DMS114 treated with DMSO at 0.1 percent for 48 hours (cell line): Measurements from ENCODE around the gene SCARB2.
"Not testable (repeated sequence)": the region's sequence is repeated elsewhere in the genome, so short reads cannot be mapped to it uniquely, and the experiment has no call there.

ENCODE experiments used
- DNase-seq: peaks from one replicate; lab custom pipeline; 2025; ENCODE audit not compliant: unreplicated experiment; lab: John Stamatoyannopoulos, UW

Gene SCARB2, protein sequence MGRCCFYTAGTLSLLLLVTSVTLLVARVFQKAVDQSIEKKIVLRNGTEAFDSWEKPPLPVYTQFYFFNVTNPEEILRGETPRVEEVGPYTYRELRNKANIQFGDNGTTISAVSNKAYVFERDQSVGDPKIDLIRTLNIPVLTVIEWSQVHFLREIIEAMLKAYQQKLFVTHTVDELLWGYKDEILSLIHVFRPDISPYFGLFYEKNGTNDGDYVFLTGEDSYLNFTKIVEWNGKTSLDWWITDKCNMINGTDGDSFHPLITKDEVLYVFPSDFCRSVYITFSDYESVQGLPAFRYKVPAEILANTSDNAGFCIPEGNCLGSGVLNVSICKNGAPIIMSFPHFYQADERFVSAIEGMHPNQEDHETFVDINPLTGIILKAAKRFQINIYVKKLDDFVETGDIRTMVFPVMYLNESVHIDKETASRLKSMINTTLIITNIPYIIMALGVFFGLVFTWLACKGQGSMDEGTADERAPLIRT

DNA sequence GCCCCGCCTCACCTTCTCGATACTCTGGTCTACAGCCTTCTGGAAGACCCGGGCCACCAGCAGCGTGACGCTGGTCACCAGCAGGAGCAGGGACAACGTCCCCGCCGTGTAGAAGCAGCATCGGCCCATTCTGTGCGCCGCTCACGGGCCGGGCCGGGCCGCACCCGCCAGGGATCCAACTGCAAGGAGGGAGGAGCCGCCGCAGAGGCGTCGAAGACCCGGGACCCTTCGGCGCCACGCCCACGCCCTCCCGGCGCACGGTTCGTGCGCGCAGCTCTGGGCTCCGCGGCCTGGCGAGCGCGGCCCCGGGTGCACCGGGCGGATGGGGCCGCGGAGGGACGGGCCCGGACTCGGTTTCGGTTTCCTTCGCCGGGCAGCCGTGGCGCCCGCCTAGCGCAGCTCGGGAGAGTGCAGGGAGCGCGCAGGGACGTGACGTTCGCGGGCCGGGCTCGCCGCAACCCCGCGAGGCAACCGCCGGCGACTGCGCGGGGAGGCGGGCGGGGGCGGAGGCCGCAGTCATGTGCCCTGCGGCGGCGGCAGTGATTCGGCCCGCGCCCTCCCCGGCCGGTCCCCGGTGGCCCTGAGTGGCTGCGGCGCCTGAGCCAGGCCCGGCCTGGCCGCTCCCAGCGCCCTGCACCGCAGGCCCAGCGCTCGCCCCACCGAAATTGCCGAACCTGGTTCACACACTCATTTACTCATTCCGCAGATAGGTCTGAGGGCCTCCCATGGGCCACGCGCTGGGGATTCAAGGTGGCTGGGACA is at the start of gene SCARB2:
Gene SCARB2, minus strand, starts transcription at position 410 of the 762 bp plus-strand sequence. Its CDS starts 281 bp downstream, at position 129.
- peak; percentile 28 for DNase-seq

DNA sequence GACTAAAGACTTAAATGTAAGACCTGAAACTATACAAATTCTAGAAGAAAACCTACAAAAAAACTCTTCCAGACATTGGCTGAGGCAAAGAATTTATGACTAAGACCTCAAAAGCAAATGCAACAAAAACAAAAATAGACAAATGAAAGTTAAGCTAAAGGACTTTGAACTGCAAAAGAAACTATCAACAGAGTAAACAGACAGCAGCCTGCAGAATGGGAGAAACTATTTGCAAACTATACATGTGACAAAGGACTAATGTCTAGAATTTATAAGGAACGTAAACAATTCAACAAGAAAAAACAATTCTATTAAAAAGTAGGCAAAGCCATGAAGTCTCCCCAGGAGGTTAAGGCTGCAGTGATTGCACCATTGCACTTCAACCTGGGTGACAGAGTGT is 46.9 kb upstream of the SCARB2 start:
- DNase-seq: no peak

DNA sequence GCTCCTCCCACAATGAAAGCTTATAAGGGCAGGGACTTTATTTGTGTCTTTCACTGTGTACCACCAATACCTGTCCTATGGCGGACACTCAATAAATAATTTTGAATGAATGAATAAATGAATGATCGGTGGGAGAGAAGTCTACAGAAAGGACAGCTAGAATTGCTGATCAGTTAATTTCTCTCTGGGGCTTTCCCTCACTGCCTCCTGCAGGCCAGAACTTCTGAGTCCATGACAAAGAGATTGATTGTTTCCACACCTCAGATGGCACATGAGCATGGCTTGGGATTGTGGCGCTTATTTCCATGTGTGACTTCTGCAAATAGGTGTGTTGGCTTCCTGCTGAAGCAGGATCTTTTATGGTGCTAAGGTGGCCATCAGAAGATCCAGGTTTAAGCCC is 44.2 kb upstream of the SCARB2 start:
- DNase-seq: no peak

DNA sequence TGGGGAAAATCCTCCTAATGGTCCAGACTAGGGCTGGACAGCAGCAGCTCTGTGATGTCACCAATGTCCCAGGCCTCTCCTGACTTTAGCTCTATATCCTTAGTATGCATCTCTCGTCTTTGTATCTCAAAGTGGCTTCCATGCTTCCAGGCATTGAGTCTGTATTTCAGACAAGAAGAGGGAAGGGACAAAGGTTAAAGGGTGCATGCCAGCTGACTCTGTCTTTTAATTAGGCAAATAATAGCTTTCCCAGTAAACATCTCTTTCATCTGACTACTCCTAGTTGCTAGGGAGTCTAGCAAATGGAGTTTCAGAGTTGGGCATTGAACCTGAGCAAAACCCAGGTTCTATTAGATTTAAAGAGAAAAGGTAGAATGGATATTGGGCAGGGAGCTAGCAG is 43.3 kb upstream of the SCARB2 start:
- DNase-seq: no peak

DNA sequence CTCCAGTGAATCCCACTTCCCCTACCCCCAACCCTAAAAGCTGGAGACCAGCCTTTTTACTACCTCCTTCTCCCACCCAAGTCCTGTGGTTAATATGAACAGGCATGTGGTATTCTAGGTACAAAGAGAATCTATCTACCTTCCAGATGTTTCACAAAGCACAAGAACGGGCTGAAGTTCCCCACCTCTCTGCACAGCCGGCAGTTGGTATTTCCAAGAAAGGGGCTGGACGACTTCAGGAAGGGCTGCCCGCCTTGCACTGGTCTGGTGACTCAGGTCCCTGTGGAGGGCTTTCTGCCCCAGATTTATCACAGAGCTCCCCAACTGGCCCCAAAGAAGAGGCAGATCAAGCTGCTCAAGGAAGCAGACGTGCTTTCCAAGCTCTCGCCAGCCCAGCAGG is 42.4 kb upstream of the SCARB2 start:
- DNase-seq: no peak

DNA sequence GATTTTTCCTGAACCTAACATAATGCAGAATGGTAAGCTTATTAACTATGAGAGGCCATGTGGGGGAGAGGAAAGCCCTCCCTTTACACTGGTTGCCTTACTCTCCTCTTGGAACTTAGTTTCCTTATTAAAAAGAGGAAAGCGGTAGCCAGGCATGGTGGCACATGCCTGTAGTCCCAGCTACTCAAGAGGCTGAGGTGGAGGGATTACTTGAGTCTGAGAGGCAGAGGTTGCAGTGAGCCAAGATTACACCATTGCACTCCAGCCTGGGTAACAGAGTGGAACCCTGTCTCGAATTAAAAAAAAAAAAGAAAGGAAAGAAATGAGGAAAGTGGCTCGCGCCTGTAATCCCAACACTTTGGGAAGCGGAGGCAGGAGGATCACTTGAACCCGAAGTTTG is 39.9 kb upstream of the SCARB2 start:
- DNase-seq: no peak

DNA sequence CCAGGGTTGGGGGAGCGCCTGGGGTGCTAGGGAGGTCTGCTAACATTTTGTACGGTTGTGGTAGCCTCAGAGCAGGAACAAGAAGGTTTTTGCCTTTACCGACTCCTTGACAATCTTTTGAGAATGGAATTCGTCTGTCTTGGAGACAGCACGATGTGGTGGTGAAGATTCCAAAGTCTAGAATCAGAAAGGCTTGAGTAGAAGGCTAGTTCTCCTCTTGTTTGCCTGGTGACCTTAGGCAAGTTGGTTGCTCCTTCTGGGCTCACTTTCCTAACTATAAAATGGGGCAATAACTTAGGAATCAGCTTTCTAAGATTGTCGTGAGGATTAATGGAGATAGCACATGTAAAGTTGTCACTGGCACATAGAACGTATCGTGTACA is 38.6 kb upstream of the SCARB2 start:
- no peak for DNase-seq

DNA sequence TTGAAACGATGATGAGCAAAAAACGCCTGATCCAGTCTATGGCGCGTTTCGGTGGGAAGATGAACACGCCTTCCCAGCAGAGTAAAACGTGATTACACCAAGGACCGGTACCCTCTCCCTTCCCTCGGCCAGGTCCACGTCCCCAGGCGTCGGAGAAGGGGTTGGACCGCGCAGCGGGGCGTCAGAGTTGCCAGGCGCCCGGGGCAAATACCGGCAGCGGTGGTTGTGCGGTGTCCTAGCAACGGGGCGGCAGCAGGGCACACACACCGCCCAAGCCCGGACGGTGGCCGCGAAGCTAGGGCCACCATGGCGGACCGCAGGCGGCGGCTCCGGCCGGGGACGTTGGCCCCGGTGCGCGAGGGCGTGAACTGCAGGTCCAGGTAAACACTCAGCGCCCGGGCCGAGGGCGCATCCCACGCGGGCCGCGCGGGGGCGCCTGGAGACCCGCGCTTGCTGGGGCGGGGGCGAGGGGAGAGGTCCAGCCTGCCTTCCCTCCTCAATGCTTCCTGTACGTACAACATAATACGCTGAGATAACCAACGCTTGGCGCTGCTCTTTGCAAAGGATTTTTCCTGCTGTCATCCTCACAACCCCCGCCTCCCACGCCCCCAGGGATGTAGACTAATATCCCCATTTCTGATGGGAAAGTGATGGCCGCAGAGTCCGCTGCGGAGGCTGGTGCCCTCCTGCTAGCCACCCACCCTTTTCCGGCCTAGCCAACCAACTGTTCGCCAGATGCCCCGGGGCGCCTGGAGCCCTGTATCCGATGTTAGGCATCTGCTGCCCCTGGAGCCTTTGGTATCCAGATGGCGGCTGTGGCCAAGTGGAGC is 38.0 kb upstream of the SCARB2 start, which contains the start of gene FAM47E:
Gene FAM47E, plus strand, starts transcription at position 281 of the 830 bp plus-strand sequence. Its CDS starts 26 bp downstream, at position 307.
- DNase-seq: peak; percentile 2

DNA sequence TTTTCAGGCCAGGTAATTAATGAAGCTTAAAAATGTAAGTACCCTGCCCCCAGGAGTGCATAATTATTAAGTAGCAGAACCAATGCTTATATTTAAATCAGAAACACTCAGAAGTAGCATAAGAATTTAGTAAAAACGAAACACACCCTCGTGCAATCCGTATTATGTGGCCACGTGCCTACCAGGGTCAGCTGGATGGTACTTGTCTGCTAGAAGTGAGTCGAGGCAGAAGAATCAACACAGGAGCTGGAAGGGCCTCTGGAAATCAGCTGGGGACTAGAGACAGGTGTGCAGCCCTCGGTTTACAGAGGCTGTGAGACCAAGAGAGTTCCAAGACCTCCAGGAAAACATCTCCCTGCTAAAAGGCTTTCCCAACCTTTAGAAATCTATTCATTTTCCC is 37.3 kb upstream of the SCARB2 start:
- DNase-seq: no peak

DNA sequence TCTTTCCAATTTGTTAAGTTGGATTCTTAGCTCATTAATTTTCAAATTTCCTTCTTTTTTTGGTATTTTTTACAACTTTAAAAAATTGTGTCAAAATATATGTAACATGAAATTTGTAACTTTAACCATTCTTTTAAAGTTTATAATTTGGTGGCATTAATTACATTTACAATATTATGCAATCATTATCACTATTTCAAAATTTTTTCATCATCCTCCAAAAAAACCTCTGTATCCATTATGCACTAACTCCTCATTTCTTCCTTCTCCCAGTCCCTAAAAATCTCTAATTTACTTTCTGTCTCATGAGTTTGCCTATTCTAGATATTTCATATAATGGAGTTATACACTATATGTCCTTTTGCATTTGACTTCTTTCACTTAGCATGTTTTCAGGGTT is 33.2 kb upstream of the SCARB2 start:
- DNase-seq: no peak

DNA sequence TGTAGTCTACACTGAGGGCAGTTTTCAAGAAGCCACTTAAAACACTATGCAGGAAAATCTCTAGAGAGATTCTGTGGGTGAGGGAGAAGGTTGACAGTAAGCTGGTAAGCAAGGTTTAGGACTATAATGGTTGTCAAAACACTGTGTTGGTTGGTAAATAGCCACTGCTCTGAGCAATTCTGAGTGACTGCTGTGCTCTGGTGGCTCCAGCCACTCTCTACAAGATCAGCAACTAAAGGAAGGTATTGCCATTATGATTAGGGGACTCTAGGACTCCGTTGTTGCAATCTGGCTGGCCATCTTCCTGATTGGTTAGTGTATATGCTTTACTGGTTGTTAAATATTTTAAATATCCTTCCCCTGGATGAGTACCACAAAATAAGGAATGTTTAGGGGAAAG is 32.4 kb upstream of the SCARB2 start:
- DNase-seq: no peak

DNA sequence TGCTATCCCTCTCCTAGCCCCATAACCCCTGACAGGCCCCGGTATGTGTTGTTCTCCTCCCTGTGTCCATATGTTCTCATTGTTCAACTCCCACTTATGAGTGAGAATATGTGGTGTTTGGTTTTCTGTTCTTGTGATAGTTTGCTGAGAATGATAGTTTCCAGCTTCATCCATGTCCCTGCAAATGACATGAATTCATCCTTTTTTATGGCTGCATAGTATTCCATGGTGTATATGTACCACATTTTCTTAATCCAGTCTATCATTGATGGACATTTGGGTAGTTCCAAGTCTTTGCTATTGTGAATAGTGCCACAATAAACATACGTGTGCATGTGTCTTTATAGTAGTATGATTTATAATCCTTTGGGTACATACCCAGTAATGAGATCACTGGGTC is 30.3 kb upstream of the SCARB2 start:
- DNase-seq: not testable (repeated sequence)

DNA sequence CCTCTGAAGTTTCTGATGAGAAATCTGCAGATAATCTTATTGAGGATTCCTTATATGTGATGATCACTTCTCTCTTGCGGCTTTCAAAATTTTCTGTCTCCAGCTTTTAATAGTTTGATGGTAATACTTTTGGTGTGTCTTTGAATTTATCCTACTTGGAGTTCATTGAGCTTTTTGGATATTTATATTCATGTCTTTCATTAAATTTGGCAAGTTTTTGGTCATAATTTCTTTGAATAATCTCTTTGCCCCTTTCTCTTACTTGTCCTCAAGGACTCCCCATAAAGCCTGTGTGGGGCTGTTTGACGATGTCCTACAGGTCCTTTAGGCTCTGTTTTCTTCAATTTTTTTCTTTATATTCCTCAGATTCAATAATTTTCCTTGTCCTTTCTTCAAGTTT is 26.6 kb upstream of the SCARB2 start:
- no peak for DNase-seq

DNA sequence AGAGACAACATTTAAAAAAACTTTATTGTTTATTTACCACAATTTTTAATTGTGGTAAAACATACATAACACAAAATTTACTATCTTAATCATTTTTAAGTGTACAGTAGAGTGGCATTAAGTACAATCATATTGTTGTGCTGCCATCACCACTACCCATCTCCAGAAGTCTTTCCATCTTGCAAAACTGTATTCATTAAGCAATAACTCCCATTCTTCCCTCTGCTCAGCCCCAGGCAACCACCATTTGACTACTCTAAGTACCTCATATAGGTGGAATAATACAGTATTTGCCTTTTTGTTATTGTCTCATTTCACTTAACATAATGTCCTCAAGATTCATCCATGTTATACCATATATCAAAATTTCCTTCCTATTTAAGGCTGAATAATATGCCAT is 25.1 kb upstream of the SCARB2 start:
- DNase-seq: no peak

DNA sequence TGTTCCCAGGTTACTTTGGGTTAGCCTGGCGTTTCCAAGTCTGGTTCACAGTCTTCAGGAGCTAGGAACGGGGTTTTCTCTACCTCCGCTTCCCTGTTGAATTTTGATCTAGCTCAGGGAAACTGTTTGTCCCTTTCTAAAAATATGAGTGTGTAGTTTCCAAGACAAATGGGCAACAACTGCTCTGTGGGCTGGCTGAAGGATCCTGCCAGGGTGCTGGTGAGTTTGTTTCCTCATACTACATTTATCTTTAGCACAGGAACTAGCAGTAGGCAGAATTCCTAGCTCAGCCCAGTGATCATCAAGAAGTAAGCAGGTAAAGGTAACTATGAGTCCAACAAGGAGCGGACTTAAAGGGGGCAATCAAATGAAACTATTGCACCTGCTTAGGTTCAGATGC is 24.6 kb upstream of the SCARB2 start:
- no peak for DNase-seq

DNA sequence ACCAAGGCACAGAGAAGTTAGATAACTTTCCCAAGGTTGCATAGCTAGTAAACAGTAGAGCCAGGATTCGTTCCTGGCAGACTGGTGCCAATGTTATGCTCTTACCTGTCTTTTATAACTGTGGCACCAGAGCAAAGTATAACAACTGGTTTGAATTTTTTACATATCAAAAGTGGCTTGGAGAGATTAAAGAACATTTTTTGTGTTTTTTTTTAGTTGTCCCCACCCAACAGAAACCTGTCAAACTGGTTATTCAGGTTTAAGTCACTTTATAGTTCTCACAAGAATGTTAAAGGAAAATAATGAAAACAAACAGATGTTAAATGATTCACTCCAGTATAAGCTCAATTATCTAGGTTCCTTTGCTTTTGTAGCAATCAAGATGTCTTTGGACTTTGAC is 22.3 kb upstream of the SCARB2 start:
- DNase-seq: no peak

DNA sequence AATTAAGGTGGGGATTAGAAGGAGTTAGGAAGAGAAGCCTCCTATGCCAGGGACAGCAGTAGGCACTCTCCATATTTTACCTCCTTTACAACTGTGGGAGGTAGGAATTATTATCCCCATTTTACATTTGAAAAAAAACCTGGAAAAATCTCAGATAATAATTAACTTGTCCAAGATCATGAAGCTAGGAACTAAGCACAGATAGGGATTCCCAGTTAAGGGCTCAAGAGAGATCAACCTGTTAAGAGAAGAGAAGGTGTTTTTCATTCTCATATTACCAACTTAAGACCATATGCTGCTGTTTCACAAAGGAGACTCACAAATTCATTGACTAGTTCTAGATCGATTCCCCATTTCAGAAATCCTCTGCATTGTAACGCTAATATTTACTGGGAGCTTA is 21.8 kb upstream of the SCARB2 start:
- no peak for DNase-seq

DNA sequence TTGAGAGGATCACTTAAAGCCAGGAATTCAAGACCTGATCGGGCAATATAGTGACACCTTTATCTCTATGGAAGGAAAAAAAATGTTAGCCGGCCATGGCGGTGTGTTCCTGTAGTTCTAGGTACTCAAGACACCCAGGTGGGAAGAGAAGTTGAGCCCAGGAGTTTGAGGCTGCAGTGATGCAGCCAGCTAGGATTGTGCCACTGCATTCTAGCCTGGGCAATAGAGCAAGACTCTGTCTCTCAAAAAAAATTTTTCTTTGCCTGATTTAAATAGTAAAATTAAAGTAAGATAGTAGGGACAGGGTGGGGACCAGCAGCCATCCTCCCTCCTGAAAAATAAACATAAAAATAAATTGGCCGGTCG is 21.0 kb upstream of the SCARB2 start:
- DNase-seq: no peak

DNA sequence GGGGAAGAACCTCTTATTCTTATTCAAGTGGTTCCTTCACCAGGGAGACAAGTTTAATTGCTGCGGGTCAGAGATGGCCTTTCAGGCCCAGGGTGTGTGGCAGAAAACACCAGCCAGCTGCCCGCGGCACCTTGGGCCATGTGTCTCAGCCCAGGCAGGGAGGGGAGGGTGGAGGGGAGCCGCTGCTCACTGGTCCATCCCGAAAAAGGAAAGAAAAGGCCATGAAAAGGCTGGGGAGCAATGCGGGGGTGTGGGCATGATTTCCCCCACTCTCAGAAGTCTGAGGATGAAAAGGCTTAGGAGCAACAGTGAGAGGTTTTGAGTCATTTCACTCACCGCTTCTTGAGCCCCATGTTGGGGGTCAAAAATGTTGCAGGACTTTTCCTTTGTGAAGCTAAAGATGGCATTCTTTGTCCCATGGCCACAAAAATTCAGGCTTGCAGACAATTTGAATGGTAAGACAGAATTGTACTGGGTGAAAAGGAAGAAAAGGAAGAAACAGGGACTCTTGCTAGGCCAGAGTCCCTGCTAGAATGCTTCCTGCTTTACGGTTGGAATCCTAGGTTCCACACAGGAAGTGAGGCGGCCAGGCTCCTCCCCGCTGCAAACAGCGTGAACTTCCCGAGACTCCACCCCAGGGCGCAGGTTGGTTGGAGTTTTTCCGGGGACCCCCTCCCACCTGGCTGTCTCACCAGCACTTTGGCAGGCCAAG is 20.5 kb upstream of the SCARB2 start:
- DNase-seq: peak; percentile 7

DNA sequence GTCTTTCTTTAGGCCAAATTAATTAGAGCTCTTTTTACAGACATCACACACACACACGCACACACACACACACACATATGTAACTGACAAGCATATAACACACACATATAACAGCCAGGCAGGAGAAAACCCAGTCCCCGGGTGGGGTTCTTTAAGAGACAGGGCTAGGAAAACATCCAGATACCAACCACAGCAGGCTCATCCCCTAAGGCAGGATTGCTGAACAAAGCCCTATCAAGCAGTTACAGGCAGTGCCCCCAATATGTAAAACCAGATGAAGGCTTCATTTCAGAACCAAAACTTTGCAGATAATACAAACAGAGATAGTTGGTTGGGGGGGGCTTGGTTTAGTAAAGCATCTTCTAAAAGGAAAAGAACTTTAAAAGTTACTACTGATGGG is 19.9 kb upstream of the SCARB2 start:
- DNase-seq: no peak

DNA sequence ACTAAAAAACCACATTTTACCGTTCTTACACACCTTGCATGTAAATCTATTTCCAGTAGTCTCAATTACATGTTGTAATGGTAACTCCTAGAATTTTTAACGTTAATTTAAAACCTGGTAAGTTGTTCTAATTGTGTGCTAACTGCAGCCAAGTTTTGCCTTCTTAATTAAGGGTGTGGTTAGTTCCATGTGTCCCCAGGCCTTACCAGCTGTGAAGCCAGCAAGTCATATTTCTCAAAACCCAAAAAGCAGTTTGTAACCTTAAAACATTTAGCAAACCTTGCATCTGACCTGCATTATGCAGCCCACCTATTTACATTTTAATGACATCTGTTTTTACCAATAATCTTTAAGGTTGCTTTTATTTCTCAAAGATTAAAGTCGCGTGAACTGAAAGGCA is 19.5 kb upstream of the SCARB2 start:
- DNase-seq: no peak
